Ishikawa (cell line): ENCODE measurements around the gene EYS.

ENCODE experiments used
- CEBPB ChIP-seq: IDR thresholded peaks from 2 replicates; pipeline ENCODE4 v1.6.1; 2012
- CREB1 ChIP-seq: IDR thresholded peaks from 2 replicates; pipeline ENCODE4 v1.6.1; 2012; ENCODE audit warnings: low read depth
- EGR1 ChIP-seq: IDR thresholded peaks from 2 replicates; pipeline ENCODE4 v1.6.1; 2012
- EP300 ChIP-seq: IDR thresholded peaks from 2 replicates; pipeline ENCODE4 v1.6.1; 2012; ENCODE audit warnings: borderline replicate concordance
- FOXM1 ChIP-seq: IDR thresholded peaks from 2 replicates; pipeline ENCODE4 v1.6.1; 2012; ENCODE audit warnings: low read depth, borderline replicate concordance
- MAX ChIP-seq: IDR thresholded peaks from 2 replicates; pipeline ENCODE4 v1.6.1; 2012
- NFIC ChIP-seq: IDR thresholded peaks from 2 replicates; pipeline ENCODE4 v1.6.1; 2012
- RAD21 ChIP-seq: IDR thresholded peaks from 2 replicates; pipeline ENCODE4 v1.6.1; 2012; ENCODE audit warnings: low read depth
- REST ChIP-seq: IDR thresholded peaks from 2 replicates; pipeline ENCODE4 v1.6.1; 2012; ENCODE audit warnings: low read depth, mild to moderate bottlenecking
- TAF1 ChIP-seq: IDR thresholded peaks from 2 replicates; pipeline ENCODE4 v1.6.1; 2012; ENCODE audit warnings: low read depth, mild to moderate bottlenecking
- TCF12 ChIP-seq: IDR thresholded peaks from 2 replicates; pipeline ENCODE4 v1.6.1; 2012; ENCODE audit warnings: low read depth
- TEAD4 ChIP-seq: IDR thresholded peaks from 2 replicates; pipeline ENCODE4 v1.6.1; 2012
- USF1 ChIP-seq: IDR thresholded peaks from 2 replicates; pipeline ENCODE4 v1.6.1; 2012
- YY1 ChIP-seq: IDR thresholded peaks from 2 replicates; pipeline ENCODE4 v1.6.1; 2012; ENCODE audit warnings: low read depth
- ZBTB7A ChIP-seq: IDR thresholded peaks from 2 replicates; pipeline ENCODE4 v1.6.1; 2012; ENCODE audit warnings: low read depth

Gene EYS

GRCh38 chr6:64774881-64775280, 932.1 kb downstream of the EYS start:
- TF ChIP-seq EGR1 = no peak
- TF ChIP-seq MAX = no peak
- no peak for TF ChIP-seq CEBPB
- TF ChIP-seq CREB1 = no peak
- no peak for TF ChIP-seq FOXM1
- no peak for TF ChIP-seq ZBTB7A
- no peak for TF ChIP-seq TCF12
- no peak for TF ChIP-seq NFIC
- no peak for TF ChIP-seq TEAD4
- no peak for TF ChIP-seq REST
- no peak for TF ChIP-seq EP300
- TF ChIP-seq YY1 = no peak
- no peak for TF ChIP-seq TAF1
- TF ChIP-seq RAD21 = no peak
- no peak for TF ChIP-seq USF1

GRCh38 chr6:64750910-64751309, 956.1 kb downstream of the EYS start:
- TF ChIP-seq EP300 = no peak
- TF ChIP-seq MAX = no peak
- no peak for TF ChIP-seq TEAD4
- TF ChIP-seq CREB1 = no peak
- no peak for TF ChIP-seq TAF1
- TF ChIP-seq USF1 = no peak
- no peak for TF ChIP-seq REST
- TF ChIP-seq ZBTB7A = no peak

- TF ChIP-seq REST (no peak), FOXM1 (no peak), EP300 (no peak), RAD21 (no peak), EGR1 (no peak), CEBPB (no peak)
These were observed 969.6 kb downstream of the EYS start for GRCh38 chr6:64737418-64737817.

GRCh38 chr6:64736421-64736950, 970.5 kb downstream of the EYS start:
- TF ChIP-seq MAX (no peak), CEBPB (no peak), USF1 (no peak), EGR1 (no peak), EP300 (no peak), TAF1 (no peak), FOXM1 (no peak), TCF12 (no peak), RAD21 (no peak), NFIC (no peak), TEAD4 (no peak), YY1 (no peak), CREB1 (no peak), REST (no peak), ZBTB7A (no peak)
